GM19099 (cell line): ENCODE results near the gene CCDC190.

Experiments
- POLR2A ChIP-seq: IDR thresholded peaks from 3 replicates; pipeline ENCODE4 v1.6.1; 2011; ENCODE audit warnings: low read depth; ENCODE audit not compliant: insufficient read length; ENCODE audit errors: extremely low read depth

The CCDC190 gene

GRCh38 chr1:162855461-162856150 is 5.4 kb downstream of the CCDC190 start:
- no peak for TF ChIP-seq POLR2A

- no peak for TF ChIP-seq POLR2A
Observed at GRCh38 chr1:162854245-162854882, 6.6 kb downstream of the CCDC190 start.

DNA sequence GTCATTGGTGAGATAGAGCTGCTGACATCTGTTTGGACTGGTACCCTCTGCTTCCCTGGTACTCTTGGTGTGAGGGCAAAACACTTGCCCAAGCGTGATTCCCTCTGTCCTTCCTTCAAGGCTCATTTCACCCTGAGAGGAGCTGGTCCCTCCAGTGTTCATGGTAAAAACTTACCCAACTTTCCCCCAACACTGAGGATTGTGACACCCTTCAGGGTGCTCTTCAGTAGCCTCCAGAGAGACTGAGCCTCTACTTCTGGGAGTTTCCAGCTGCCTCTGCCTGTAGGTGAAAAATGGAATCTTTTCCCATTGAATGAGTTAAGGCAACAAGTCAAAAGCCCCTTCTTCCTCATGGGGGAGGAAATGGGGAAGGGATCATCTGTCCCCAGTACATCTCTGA is 9.6 kb downstream of the CCDC190 start:
- TF ChIP-seq POLR2A = no peak

GRCh38 chr1:162849711-162850110 is 11.3 kb downstream of the CCDC190 start:
- no peak for TF ChIP-seq POLR2A

GRCh38 chr1:162847839-162848453 is 13.0 kb downstream of the CCDC190 start:
- no peak for TF ChIP-seq POLR2A

DNA sequence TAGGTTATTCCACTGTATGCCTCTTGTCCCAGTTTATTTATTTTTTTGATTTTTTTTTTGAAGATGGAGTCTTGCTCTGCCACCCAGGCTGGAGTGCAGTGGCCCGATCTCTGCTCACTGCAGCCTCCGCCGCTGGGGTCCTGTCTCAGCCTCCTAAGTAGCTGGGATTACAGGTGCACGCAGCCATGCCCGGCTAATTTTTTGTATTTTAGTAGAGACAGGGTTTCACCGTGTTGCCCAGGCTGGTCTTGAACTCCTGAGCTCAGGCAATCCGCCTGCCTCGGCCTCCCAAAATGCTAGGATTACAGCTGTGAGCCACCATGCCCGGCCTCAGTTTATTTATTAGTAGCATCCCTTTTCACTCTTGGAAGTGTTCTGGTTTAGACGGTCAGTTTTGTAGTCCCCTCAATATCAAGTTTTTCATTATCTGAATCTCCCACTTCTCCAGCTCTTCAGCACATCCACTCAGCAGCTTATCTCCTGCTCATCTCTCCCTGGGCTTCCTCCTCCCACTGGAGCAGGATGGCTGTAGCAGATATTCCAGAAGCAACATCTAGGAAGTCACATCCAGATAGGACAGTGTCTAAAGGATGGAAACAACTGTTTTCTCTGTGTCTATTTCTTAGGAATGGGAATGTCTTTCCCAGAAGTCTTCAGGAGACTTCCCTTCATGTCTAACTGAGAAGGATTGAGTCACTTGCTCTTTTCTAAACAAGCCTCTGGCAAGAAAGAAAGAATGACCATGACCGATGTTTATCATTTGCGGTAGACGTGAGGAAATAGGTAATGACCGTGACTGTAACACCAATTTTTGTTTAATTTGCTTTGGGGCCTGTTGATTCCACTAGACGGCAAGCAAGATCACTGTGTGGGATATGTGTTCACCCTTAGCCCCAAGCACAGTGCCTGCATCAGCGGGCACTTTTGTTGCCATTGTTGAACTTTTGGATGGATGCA is 14.4 kb downstream of the CCDC190 start:
- TF ChIP-seq POLR2A = no peak

DNA sequence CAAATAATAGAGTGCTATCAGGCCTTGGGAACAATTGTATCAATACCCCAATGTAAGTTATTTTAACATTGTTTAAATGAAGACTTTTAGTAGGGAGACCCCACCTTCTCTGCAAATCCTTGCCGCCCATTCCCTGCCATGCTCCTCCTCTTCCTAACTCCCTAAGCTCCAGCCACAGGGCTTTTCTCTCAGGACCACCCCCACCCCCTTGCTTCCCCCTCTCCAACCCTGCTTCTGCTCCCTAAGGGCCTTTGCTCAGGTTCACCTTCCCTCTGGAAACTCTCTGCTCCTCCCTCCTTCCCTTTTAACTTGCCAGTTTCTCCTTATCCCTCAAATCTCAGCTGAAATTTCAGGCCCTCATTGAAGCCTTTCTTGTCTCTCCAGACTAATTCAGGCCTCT is 16.8 kb downstream of the CCDC190 start:
- no peak for TF ChIP-seq POLR2A

- TF ChIP-seq POLR2A = no peak
Observed at GRCh38 chr1:162840250-162840839, 20.6 kb downstream of the CCDC190 start.

GRCh38 chr1:162838863-162839262 is 22.1 kb downstream of the CCDC190 start:
- TF ChIP-seq POLR2A = no peak

- TF ChIP-seq POLR2A = no peak
Observed at GRCh38 chr1:162835157-162835899, 25.6 kb downstream of the CCDC190 start.

- no peak for TF ChIP-seq POLR2A
Observed at GRCh38 chr1:162832470-162832869, 28.5 kb downstream of the CCDC190 start.

GRCh38 chr1:162829268-162829667 is 31.7 kb downstream of the CCDC190 start:
- no peak for TF ChIP-seq POLR2A

DNA sequence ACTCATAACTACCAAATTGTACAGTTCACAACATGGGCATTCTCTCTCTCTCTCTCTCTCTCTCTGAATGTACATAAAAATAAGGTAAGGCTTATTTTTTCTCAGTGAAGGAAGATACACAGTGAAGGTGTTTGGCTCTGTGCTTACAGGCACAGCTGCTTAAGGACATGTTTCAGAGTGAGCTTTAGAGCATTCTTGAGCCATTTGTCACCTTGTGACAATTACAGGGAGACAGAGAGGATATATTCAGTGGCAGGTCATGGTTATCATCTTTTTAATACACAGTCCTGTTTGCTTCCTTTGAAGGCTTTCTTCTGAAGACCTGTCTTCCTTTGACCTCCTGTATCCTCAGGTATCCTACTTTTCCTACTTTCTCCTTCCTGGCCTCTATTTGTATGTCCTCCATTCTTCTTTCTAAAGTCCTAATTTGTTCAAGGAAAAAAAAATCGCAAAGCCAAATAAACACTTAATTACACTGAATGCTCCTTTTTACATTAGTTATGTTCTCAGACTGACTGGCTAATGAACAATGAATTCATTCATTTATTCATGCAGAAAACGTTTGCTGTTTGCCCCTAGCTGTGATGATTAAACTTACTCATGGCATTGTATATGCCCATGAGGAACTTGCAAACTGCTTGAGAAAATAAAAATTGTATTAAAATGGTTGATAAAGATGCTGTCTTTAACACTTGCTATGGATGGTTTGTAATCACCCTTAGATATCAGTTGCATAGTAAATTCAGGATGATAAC is 37.0 kb downstream of the CCDC190 start:
- no peak for TF ChIP-seq POLR2A
